Astrocyte of the hippocampus (primary cell): ENCODE measurements around the gene SYNM.

ENCODE experiments used
- DNase-seq: peaks from one replicate; pipeline ENCODE4 v3.0.0; 2011; ENCODE audit warnings: low read depth, low spot score

Gene SYNM

DNA sequence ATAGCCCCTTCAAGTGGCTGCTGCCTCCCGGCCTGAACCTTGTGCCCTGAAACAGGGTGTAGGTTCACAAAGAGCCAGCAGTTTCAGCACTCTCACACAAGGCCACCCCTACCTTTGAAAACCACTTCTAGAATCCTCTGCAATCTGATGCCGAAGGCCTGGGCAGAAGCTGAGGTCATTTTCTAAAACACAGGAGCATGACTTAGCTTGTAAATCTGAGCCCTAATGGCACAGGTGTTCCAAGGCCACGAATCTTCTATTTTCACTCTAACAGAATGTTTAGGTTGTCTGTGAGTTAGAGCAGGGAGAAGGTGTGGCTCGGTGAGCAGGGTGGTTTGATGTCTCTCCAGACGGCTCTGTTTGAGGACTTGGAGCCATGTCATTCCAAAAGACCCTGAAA, 62.3 kb downstream of the SYNM start:
- no peak for DNase-seq

DNA sequence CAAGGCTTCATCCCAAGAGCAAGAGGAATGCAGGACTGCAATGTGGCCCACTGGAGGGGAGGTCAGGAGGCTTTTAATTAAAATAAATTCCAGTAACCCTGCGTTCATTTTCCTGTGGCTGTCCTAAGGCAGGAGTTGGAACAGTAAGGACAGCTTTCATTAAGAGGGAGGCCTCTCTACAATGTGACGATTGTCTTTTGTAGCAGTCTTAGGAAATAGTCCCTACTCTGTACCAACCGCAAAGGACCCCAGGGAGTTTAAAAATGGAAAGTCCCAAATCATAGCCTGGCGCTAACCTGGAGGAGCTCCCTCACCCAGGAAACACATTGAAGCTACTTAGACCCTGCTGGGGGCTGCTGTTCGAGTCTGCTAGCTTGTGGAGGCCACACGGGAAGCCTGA, 62.8 kb downstream of the SYNM start:
- no peak for DNase-seq

DNA sequence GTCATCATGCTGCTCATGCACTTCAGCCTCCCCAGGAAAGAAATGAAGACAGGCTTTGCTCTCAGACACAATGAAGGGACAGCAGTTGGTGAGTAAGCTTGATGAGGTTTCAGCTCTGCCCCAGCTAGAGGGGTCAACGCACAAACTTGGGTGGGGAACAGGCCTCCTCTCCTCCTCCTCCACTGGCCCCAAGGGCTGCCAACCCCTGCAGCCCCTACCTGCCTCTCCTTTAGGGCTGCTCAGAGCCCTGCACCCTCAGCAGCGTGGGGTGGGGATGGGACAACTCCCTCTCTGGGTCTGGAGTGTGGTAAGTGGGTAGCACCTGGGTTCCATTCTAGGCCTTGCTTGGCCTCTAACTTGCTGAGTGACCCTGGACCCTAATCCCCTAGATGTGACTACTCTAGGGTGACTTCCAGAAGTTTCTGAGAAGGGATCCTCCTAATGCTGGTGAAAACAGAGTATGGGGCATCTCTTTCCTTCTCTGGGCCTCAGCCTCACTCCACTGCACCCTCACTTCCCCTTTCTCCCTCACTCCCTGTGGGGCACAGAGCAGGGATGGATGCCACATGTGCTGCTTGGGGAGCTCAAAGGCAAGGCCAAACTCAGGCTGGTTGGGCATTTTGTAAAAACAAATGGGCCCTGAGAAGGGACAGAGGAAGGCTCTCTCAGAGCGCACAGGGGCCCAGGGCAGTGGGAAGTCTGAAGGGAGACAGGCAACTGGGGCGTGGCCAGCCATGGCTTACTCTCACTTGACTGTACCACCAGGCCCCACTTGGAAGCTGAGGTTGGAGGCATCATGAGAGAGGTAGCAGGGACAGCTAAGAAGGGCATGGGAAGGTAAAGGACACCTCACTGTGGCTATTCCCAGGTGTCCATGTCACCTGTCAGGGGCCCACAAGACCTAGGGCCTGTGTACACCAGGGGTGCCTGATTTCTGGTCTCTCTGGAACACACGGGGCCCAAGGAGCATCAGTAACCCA, 64.0 kb downstream of the SYNM start:
- DNase-seq = no peak

DNA sequence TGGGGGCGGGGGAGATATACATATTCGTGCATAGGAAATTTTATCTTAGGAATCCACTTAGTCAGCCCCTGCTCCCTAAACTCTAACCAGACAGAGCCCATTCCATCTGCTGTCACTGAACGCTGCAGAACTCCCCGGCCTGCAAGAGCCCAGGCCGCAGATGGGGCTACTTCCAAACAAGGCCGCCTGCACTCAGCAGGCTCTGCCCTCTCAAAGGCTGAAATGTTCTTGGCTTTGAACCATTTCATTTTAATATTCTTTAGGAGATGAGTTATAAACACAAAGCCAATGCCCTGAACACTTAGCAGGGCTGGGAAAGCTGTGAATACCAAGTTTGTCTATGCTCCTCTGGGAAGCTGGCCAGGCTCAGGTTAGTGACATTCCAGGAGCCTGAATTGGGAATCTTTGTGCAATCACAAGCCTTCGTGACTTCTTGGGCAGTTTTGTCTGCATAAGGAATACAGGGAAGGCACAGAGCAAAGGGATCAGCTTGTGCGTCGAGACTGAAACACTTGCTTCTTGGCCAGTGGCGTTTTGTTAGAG, 65.0 kb downstream of the SYNM start:
- peak; percentile 82 for DNase-seq

DNA sequence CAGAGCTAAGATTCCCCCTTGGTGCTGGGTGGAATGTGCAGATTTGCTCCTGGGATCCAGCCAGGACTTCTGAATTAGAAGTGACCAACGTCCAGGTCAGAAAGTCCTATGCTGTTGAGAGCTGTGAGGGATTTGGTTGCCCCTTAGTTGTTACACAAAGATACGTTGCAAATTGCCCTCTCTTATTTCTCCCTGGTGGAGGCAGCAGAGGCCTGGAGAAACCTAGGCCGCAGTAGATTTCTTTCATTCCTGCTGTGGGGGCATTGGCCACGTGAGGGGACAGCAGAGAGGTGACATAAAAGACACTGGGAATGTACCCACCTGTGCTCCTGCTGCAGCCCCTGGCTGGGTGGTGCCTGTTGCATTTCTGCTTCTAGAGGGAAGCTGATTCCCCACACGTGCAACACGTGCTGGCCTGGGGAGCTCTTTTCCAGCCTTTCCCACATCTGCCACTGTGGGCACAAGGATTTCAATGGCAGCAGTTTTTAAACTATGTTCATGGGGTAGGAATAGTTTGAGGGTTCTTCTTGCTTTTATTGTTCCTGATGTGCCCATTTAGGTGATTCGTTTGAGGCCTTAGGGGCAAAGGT, 65.7 kb downstream of the SYNM start:
- DNase-seq = no peak

DNA sequence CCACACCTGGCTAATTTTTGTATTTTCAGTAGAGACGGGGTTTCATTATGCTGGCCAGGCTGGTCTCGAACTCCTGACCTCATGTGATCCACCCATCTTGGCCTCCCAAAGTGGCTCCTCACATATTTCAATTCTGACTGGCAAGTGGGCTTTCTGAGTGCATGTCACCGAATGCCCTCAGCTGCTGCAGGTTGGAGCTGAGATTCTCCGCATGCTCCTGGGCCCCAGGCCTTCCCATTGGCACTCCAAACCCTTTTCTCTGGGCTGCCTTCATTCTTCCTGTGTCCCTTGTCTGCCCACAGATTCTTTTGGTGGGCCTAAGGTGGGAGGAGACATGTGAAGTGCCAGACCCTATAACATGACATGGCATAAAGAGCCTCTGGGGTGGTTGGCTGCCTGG, 67.3 kb downstream of the SYNM start:
- no peak for DNase-seq

DNA sequence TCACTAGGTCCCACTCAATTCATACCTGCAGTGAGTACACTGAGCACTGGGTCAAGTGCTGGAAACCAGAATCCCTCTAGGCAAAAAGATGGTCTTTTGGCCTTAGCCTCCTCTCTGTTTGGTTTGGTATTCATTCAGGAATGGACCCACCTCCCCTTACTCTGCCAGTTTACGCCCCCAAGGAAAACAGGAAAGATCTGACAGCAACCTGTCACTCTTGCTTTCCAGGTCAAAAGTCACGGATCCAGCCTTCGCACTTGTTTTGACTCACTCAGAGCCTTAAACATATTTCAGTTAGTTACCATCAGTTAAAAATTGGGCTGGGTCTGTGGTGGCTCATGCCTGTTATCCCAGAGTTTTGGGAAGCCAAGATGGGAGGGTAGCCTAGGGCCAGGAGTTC, 68.1 kb downstream of the SYNM start:
- DNase-seq = no peak

DNA sequence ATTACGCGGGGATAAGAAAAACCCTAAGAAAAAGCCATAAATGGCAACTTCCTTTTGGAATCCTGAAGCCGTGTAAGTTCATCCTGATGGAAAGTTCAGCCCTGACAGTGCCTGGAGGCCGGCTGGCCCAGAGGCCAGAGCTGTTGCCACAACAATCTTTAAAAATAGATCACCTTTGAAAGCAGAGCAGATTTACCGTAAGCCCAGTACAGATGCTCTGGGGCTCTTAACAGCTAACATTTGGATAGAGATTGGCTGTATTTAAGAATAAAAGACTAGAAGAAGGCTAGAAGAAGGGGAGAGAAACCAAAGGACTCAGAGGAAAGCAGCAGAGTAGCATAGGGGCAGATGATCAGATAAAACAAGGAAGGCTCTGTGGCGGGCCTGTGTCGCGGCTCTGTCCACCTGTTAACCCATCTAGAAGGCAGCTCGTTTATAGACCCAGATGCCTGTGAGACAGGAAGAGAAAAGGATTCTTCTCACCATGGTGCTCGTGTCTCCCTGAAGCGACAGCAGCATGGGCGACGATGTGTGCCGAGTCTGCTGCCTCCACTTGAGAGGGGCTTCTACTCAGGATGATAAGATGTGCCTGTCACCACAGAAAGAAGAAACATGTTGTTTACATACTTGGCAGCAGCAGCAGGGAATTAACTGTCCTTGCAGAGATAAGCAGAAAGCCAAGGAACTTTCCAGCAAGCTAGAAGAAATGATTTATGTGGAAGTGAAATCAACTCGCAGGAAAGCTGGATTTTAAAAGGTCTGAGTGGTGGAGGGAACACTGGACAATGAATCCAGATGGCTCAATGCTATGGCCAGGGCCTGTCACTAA, 69.9 kb downstream of the SYNM start:
- DNase-seq = no peak

DNA sequence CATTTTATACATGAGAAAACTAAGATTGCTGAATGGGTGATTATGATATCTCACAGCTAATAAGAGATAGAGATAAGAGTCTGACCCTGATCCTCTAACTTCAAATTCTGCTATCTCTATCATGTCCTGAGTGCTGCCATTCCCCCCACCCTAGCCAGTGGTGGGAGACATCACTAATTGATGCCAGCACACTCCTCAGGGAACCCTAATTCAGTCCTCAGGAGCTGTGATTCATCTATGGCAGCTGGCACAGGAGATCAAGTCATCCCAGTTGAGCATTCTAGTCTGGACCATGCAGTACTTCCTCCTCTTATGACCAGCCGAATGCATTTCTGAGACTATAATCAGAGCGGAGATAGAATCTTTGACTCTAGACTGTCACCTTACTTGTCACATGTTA, 71.9 kb downstream of the SYNM start:
- DNase-seq = no peak

DNA sequence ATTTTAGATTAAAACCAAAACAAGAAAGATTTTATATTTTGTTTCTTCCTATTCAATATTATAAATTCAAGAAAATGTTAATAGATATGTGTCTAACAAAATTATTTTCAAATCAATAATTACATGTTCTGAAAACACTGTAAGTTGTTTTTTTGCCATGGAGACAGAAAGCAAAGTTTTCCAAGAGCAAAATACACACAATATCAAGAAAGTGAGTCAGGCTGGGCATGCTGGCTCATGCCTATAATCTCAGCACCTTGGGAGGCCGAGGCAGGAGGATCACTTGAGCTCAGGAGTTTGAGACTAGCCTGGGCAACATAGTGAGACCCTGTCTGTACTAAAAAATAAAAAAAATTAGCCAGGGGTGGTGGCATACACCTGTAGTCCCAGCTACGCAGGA, 72.8 kb downstream of the SYNM start:
- DNase-seq = no peak

DNA sequence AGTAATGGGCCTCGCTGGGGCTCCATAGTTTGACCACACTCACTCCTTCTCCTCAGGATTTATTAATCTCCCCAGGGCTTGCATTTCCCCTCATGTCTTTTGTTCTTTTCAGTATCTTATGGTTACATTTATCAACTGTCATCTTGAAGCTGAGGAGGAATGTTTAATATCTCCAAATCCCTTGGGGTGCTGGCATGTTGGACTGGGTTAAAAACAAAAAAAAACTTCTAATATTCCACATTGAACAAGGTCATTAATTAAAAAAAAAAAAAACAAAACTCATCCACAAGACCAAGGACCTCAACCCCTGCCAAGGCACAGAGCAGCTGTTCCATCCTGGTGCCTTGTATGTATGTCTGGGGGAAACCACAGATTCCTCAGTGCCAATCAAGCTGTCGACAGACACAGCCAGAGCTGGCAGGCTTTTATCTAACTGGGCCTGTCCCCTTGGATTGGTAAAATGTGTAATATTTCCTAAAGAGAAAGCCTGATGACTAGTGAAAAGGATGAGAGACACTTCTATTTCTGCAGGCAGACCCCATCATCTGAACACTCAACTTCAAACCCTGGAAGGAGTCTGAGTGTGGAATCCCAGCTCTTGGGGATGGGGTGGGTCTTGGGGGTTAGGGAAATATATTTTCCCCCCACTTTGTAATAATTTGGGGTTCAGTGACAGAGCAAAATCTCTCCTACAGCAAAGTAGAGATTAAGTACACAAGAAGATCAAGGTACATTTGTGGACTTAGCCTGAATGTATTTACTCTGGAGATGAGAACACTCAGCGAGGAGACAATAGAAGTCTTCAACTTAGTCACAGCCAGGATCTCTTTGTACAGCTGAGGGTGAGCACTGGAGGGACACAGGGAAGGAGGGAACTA, 75.4 kb downstream of the SYNM start:
- no peak for DNase-seq

DNA sequence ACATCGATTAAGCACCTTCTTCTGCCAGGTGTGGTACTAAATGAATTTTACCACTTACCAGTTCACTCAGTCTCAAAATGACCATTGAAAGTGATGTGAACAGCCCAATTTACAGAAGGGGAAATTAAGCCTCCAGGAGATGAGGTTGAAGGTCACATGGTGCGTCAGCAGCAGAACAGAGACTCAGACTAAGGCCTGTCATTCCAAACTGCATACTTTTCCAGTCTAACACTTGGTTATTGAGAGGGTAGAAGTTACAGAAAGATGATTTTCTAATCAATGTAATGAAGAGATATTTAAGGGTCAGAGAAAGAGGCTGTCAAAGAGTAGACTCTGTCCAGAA, 76.1 kb downstream of the SYNM start:
- DNase-seq = no peak

DNA sequence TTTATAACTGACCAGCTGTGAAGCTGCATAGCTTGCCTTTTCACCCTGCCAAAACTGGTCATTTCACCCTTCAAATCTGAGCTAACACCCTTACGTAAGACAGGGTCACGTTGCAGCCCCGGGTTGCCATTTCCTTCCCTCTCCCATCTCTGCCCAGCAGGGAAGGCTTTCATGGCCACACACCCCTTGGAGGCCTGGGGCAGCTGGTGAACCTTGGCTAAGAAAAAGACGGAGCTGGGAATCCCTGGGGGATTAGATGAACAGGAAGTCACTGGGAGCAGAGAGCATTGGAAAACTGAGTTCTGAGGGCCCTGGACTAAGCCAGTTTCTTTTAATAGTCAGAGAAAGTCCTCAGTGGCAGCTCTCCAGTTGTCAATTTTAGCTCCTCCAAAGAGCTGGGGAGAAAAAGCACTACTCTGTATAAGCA, 76.7 kb downstream of the SYNM start:
- no peak for DNase-seq

DNA sequence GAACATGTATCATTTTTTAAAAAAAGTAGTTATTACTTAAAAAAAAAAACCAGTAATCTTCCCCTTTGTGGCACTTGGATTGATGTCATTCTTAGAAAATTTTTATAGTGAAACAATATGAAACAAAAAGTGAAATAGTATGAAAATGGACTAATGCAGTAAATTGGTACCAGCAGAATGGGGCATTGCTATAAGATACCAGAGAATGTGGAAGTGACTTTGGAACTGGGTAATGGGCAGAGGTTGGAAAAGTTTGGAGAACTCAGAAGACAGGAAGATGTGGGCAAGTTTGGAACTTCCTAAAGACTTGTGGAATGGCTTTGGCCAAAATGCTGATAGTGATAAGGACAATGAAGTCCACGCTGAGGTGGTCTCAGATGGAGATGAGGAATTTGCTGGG, 77.9 kb downstream of the SYNM start:
- DNase-seq = no peak
